ENCODE data around the gene ADM5.
A peak's percentile ranks its signal among the peaks of the same experiment; 100 is the strongest.

ADM5 gene

GRCh38 chr19:49663224-49663623, 26.2 kb upstream of the ADM5 start:
- no peak for DNase-seq (ENCODE audit: low read depth, low spot score)
- H3K27ac ChIP-seq: no peak overlapping the region
- H3K4me3 ChIP-seq: no peak overlapping the region
- no peak overlapping the region for H3K9ac ChIP-seq (ENCODE audit: insufficient read length)
- no peak for TF ChIP-seq EZH2 (IDR thresholded peaks at IDR 0.05)
- no peak for TF ChIP-seq FOXP2 (optimal IDR thresholded peaks at IDR 0.05; ENCODE audit: control extremely low read depth, extremely low read length, insufficient read depth)
- TF ChIP-seq POLR2AphosphoS5 (IDR thresholded peaks at IDR 0.05; ENCODE audit: borderline replicate concordance, low read depth, low read length): no peak
- H3K9me3 ChIP-seq (ENCODE audit: low read depth, low read length): no peaks in the 10 kb centered on the region
- peaks cover 43% of the 10 kb centered on the region for H3K36me3 ChIP-seq (ENCODE audit: insufficient read depth, low read length)

DNA sequence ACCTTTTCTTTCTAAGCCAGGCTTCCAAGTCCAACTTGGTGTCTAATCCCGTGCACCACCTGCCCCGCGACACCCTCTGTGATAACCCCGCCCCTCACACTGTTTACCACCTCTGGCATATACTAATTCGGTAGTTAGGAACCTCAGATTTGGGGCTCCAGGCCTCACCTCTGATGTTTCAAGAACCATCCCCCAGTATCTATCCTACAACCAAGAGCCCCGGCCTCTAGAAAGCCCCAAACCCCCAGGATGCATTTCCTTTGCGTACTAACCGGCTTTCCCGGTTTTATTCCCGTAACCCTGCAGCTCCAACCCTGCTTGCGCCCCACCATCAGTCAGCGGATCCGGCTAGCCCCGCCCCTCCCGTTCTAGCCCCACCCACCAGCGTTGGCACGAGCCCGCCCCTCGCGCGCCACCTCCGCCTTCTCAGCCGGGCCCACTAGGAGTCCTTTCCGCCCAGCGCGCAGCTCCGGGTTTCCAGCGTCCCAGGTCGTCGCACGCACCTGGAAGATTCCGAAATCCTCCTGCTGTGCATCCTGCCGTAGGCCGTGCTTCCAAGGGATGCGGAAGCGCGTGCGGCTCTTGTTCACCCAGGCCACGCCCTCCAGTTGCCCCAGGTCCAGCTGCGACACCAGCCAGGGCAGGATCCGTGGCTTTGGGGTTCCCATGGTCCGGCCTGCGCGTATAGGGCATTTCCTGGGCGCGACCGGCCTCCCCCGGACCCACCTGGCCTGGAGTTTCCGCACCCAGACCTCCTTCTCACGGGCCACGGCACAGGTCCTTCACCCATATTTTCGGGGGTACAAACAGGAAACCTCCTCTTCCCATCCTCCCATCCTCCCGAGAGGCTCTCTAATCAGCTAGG, 25.0 kb upstream of the ADM5 start:
- Histone ChIP-seq H3K9ac (ENCODE audit: insufficient read length) (peak overlapping the region; percentile 75), H3K9me3 (ENCODE audit: low read depth, low read length) (no peaks in the 10 kb centered on the region), H3K27ac (peak overlapping the region; percentile 62; the same call in 1 of the 2 replicates), H3K36me3 (ENCODE audit: insufficient read depth, low read length) (peaks cover 37% of the 10 kb centered on the region), H3K4me3 (peak overlapping the region; percentile 95)
- TF ChIP-seq POLR2AphosphoS5 (IDR thresholded peaks at IDR 0.05; ENCODE audit: borderline replicate concordance, low read depth, low read length) (peak; percentile 82), FOXP2 (optimal IDR thresholded peaks at IDR 0.05; ENCODE audit: control extremely low read depth, extremely low read length, insufficient read depth) (no peak)
- no peak for DNase-seq (ENCODE audit: low read depth, low spot score)

- H3K9me3 ChIP-seq (ENCODE audit: low read depth, low read length): no peaks in the 10 kb centered on the region
- peak overlapping the region; percentile 95 for H3K4me3 ChIP-seq
- TF ChIP-seq FOXP2 (optimal IDR thresholded peaks at IDR 0.05; ENCODE audit: control extremely low read depth, extremely low read length, insufficient read depth) (no peak), EZH2 (IDR thresholded peaks at IDR 0.05) (no peak), POLR2AphosphoS5 (IDR thresholded peaks at IDR 0.05; ENCODE audit: borderline replicate concordance, low read depth, low read length) (no peak)
- peak overlapping the region; percentile 75 for H3K9ac ChIP-seq (ENCODE audit: insufficient read length)
- H3K36me3 ChIP-seq (ENCODE audit: insufficient read depth, low read length): peaks cover 36% of the 10 kb centered on the region
- H3K27ac ChIP-seq: peak overlapping the region; percentile 62; the same call in 1 of the 2 replicates
- no peak for DNase-seq (ENCODE audit: low read depth, low spot score)
Observed at GRCh38 chr19:49665036-49665350, 24.4 kb upstream of the ADM5 start.

- peak; percentile 91 for DNase-seq (ENCODE audit: low read depth, low spot score)
- Histone ChIP-seq H3K27ac (peak within 1 kb of the TSS; percentile 62), H3K4me3 (peak within 1 kb of the TSS; percentile 95), H3K9me3 (ENCODE audit: low read depth, low read length) (no peaks in the 10 kb centered on the region), H3K36me3 (ENCODE audit: insufficient read depth, low read length) (peaks cover 36% of the 10 kb centered on the region; the same call in 1 of the 2 replicates), H3K9ac (ENCODE audit: insufficient read length) (peak within 1 kb of the TSS; percentile 93)
- TF ChIP-seq EZH2 (IDR thresholded peaks at IDR 0.05): no peak
- peak; percentile 31 for TF ChIP-seq FOXP2 (optimal IDR thresholded peaks at IDR 0.05; ENCODE audit: control extremely low read depth, extremely low read length, insufficient read depth)
- peak; percentile 91 for TF ChIP-seq POLR2AphosphoS5 (IDR thresholded peaks at IDR 0.05; ENCODE audit: borderline replicate concordance, low read depth, low read length)
Observed at GRCh38 chr19:49665351-49666119, 23.9 kb upstream of the ADM5 start, which contains the start of the genes BCL2L12 and IRF3. BCL2L12 (plus strand) TSS chr19:49665933; CDS start chr19:49666693, 760 bp downstream. IRF3 (minus strand) TSS chr19:49665857; CDS start chr19:49664838, 1,019 bp downstream.

DNA sequence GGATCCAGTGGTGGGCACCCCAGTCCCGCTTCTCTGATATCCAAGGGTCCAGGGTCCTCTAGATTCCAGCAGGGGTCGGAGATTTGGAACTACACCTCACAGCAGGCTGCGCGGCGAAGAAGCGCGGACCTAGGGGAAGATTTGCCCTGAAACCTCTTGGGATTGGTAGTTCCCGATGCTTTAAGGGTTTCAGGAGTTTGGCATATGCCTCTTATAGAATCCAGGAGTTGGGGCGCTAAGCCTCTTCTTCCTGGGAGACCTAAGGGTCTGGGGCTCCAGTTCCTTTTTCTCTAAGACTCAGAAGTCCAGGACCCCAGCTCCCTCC, 23.3 kb upstream of the ADM5 start:
- peak overlapping the region; percentile 57 for H3K27ac ChIP-seq
- peaks cover 34% of the 10 kb centered on the region; the same call in 1 of the 2 replicates for H3K36me3 ChIP-seq (ENCODE audit: insufficient read depth, low read length)
- no peak for TF ChIP-seq POLR2AphosphoS5 (IDR thresholded peaks at IDR 0.05; ENCODE audit: borderline replicate concordance, low read depth, low read length)
- no peak for TF ChIP-seq FOXP2 (optimal IDR thresholded peaks at IDR 0.05; ENCODE audit: control extremely low read depth, extremely low read length, insufficient read depth)
- no peak for TF ChIP-seq EZH2 (IDR thresholded peaks at IDR 0.05)
- no peaks in the 10 kb centered on the region for H3K9me3 ChIP-seq (ENCODE audit: low read depth, low read length)
- H3K9ac ChIP-seq (ENCODE audit: insufficient read length): peak overlapping the region; percentile 93
- DNase-seq (ENCODE audit: low read depth, low spot score): no peak
- H3K4me3 ChIP-seq: peak overlapping the region; percentile 95

DNA sequence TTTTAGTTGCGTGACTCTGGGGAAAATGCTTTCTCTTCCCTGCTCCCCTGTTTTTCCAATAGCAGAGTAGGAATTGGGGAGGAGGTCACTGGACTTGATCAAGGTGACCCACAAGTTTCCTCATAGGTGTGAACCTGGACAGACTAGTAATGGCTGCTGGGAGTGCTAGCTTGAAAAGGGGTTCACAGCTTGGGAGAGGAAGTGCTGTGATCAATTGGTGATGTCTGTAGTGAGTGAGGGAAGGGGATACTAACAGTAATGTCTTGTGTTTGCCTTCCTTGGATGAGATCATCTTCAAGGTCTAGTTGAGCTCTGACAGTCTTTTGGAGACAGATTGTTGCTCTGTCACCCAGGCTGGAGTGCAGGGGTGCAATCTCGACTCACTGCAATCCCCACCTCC, 21.9 kb upstream of the ADM5 start:
- H3K27ac ChIP-seq: no peak overlapping the region

GRCh38 chr19:49669516-49669915, 19.9 kb upstream of the ADM5 start:
- Histone ChIP-seq H3K4me3 (no peak overlapping the region), H3K9me3 (ENCODE audit: low read depth, low read length) (no peaks in the 10 kb centered on the region), H3K9ac (ENCODE audit: insufficient read length) (no peak overlapping the region), H3K27ac (no peak overlapping the region), H3K36me3 (ENCODE audit: insufficient read depth, low read length) (peaks cover 22% of the 10 kb centered on the region; the same call in 1 of the 2 replicates)
- TF ChIP-seq FOXP2 (optimal IDR thresholded peaks at IDR 0.05; ENCODE audit: control extremely low read depth, extremely low read length, insufficient read depth): no peak
- TF ChIP-seq EZH2 (IDR thresholded peaks at IDR 0.05): no peak
- no peak for TF ChIP-seq POLR2AphosphoS5 (IDR thresholded peaks at IDR 0.05; ENCODE audit: borderline replicate concordance, low read depth, low read length)
- DNase-seq (ENCODE audit: low read depth, low spot score): no peak

More for the DNA sequence above, 21.9 kb upstream of the ADM5 start:
- peaks cover 22% of the 10 kb centered on the region; the same call in 1 of the 2 replicates for H3K36me3 ChIP-seq (ENCODE audit: insufficient read depth, low read length)
- H3K9ac ChIP-seq (ENCODE audit: insufficient read length): peak overlapping the region; percentile 93
- H3K4me3 ChIP-seq: peak overlapping the region; percentile 95
- H3K9me3 ChIP-seq (ENCODE audit: low read depth, low read length): no peaks in the 10 kb centered on the region
- DNase-seq (ENCODE audit: low read depth, low spot score): no peak
- TF ChIP-seq POLR2AphosphoS5 (IDR thresholded peaks at IDR 0.05; ENCODE audit: borderline replicate concordance, low read depth, low read length) (no peak), FOXP2 (optimal IDR thresholded peaks at IDR 0.05; ENCODE audit: control extremely low read depth, extremely low read length, insufficient read depth) (no peak), EZH2 (IDR thresholded peaks at IDR 0.05) (no peak)

Data from SK-N-MC (cell line).